PC-9 (cell line): ENCODE data around the gene HOXB9. TPM values are rescaled to one million over a fixed set of nuclear protein-coding genes. Genes with fewer than 3 reads are reported as not detected.

ENCODE experiments used
- BruUV-seq: library from RNA; stranded (reverse); fragments of 400-500 nt; replicated peaks from 2 replicates; lab custom pipeline; 2021; lab: Mats Ljungman, UMichigan
- CTCF ChIA-PET: fragments of 300-600 bp; sonication (Branson Sonifier 250); formaldehyde crosslinking; loops from one replicate; lab custom pipeline; 2022; ENCODE audit warnings: antibody characterized with exemption; lab: Charles Lee
- POLR2A ChIA-PET: fragments of 300-600 bp; sonication (Branson Sonifier 250); formaldehyde crosslinking; loops from one replicate; lab custom pipeline; 2022; ENCODE audit warnings: antibody characterized with exemption; ENCODE audit not compliant: unreplicated experiment; lab: Charles Lee
- DNase-seq, 2 experiments: peaks; one replicate each; pipeline versions ENCODE4 v3.0.0 to v3.0.0-alpha.2; 2015 to 2022; ENCODE audit warnings: mixed read lengths in 1 of 2
- H2AFZ ChIP-seq: fragments of 200-600 bp; sonication (generic); 2 replicates; pipeline ENCODE4 v1.8.1; 2017; ENCODE audit warnings: antibody characterized with exemption
- H3F3A ChIP-seq: fragments of 200-600 bp; sonication (generic); 2 replicates; pipeline ENCODE4 v1.8.1; 2017; ENCODE audit warnings: antibody characterized with exemption, mild to moderate bottlenecking, low read depth; ENCODE audit not compliant: insufficient read depth
- H3K27ac ChIP-seq: fragments of 200-600 bp; sonication (generic); 2 replicates; pipeline ENCODE4 v1.6.1; 2016; ENCODE audit warnings: mixed run types
- H3K27me3 ChIP-seq: fragments of 200-600 bp; sonication (generic); 2 replicates; pipeline ENCODE4 v1.6.1; 2016; ENCODE audit warnings: low read depth, mixed run types; ENCODE audit not compliant: insufficient read depth
- H3K36me3 ChIP-seq: fragments of 200-600 bp; sonication (generic); 2 replicates; pipeline ENCODE4 v1.6.1; 2016; ENCODE audit warnings: low read depth, mixed run types
- H3K4me1 ChIP-seq: fragments of 200-600 bp; sonication (generic); replicated peaks from 2 replicates; pipeline ENCODE4 v1.6.1; 2016; ENCODE audit warnings: mixed run types; ENCODE audit not compliant: insufficient read depth
- H3K4me2 ChIP-seq: fragments of 200-600 bp; sonication (generic); 2 replicates; pipeline ENCODE4 v1.6.1; 2017; ENCODE audit warnings: mixed run types
- H3K4me3 ChIP-seq: fragments of 200-600 bp; sonication (generic); 2 replicates; pipeline ENCODE4 v1.6.1; 2016; ENCODE audit warnings: mixed run types
- H3K79me2 ChIP-seq: fragments of 200-600 bp; sonication (generic); 2 replicates; pipeline ENCODE4 v1.6.1; 2017; ENCODE audit warnings: low read depth, mixed run types
- H3K9me2 ChIP-seq: fragments of 200-600 bp; sonication (generic); 2 replicates; pipeline ENCODE4 v1.8.1; 2017; ENCODE audit warnings: mild to moderate bottlenecking; ENCODE audit not compliant: insufficient read depth
- H3K9me3 ChIP-seq: fragments of 200-600 bp; sonication (generic); 2 replicates; pipeline ENCODE4 v1.8.1; 2016; ENCODE audit warnings: low read depth; ENCODE audit not compliant: insufficient read depth
- H4K20me1 ChIP-seq: fragments of 200-600 bp; sonication (generic); 2 replicates; pipeline ENCODE4 v1.8.1; 2017; ENCODE audit not compliant: insufficient read depth
- EZH2 ChIP-seq: fragments of 200-600 bp; sonication (generic); IDR thresholded peaks from 2 replicates; pipeline ENCODE4 v1.8.0; 2017; ENCODE audit warnings: antibody characterized with exemption, low read depth
- intact Hi-C: fragments of 100-400 bp; cut with micrococcal nuclease; formaldehyde crosslinking; loops from one replicate; pipeline ENCODE4 v1.10.0; 2022; ENCODE audit not compliant: unreplicated experiment
- total RNA-seq: library from RNA; stranded (reverse); gene quantifications from 2 replicates; pipeline ENCODE4 v1.2.3, GENCODE V29; 2021
- TF ChIP-seq, protein P1 (sequence below): fragments of 200-600 bp; sonication (generic); conservative IDR thresholded peaks from 2 replicates; pipeline ENCODE4 v1.6.1; 2017; ENCODE audit warnings: mixed run types, antibody characterized with exemption, mild to moderate bottlenecking, moderate library complexity

The HOXB9 gene
- total RNA-seq, 1 experiment from 2014 or later: 0.70 TPM

DNA sequence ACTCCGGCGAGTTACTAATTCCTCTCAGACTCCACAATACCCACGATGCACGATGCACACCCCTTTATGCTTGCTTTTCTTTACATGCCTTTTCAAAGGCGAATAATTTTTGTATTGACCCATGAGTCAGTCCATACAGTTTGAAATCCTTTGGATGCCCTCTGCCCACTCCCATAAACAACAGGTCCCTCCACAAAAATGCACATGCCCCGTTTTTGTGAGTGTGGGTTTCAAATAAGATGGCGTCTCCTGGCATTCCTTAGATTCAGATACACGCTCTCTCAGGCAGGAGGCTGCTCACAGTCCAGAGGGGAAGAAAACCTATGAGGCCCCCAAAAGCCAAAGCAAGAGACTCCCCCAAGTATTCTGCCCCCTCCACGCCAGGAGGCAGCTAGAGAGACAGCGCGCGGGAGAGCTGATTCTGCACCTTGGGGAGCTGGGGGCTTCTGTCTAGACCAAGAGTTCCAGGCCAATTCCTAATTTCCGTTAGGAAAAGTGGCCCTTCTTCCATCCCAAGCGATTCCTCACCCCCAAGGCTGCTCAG is 19.6 kb upstream of the HOXB9 start:
- H3K27me3 ChIP-seq: peaks cover 71% of the 10 kb centered on the region
- POLR2A ChIA-PET: no interaction called here
- DNase-seq: no peak

DNA sequence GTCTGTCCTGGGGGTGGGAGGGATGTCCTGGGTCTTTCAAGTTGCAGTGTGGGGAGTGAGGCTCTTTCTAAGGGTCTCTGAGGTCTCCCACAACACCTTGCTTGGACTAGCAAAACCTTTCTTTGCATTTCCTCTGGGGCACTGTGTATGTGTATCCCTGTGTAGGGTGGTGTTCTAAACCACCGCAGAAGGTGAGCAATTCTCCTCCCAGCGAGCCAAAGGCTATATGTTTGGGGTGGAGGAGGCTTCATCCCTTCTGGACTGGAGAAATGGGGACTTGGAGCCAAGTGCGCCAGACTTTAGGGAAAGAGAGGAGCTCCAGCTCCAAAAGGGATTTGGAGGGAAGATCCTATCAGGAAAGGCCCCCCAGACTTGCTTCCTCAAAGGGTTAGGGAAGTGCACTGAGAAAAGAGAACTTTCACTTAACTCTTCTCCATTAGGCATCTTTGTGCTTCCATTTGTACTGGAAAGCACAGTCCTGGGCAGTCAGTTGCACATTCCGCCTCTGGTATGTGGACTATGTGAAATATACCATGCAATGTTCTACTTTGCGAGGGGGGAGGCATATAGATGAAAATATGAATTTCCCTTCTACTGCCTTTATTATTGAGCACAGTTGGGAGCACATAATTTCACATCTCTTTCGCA is 18.9 kb upstream of the HOXB9 start:
- no peaks in the 10 kb centered on the region for H3K4me1 ChIP-seq
- no peak overlapping the region for H3K4me3 ChIP-seq
- no peak for TF ChIP-seq EZH2
- TF ChIP-seq, protein P1, sequence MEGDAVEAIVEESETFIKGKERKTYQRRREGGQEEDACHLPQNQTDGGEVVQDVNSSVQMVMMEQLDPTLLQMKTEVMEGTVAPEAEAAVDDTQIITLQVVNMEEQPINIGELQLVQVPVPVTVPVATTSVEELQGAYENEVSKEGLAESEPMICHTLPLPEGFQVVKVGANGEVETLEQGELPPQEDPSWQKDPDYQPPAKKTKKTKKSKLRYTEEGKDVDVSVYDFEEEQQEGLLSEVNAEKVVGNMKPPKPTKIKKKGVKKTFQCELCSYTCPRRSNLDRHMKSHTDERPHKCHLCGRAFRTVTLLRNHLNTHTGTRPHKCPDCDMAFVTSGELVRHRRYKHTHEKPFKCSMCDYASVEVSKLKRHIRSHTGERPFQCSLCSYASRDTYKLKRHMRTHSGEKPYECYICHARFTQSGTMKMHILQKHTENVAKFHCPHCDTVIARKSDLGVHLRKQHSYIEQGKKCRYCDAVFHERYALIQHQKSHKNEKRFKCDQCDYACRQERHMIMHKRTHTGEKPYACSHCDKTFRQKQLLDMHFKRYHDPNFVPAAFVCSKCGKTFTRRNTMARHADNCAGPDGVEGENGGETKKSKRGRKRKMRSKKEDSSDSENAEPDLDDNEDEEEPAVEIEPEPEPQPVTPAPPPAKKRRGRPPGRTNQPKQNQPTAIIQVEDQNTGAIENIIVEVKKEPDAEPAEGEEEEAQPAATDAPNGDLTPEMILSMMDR: no peak
- H3K9me3 ChIP-seq: no peaks in the 10 kb centered on the region
- intact Hi-C loops: no loop called here
- DNase-seq: no peak
- no TSS peak for BruUV-seq
- H2AFZ ChIP-seq: no peak overlapping the region
- CTCF ChIA-PET: no interaction called here
- peaks cover 78% of the 10 kb centered on the region for H3K27me3 ChIP-seq
- H3F3A ChIP-seq: no peaks in the 10 kb centered on the region
- no peaks in the 10 kb centered on the region for H3K9me2 ChIP-seq
- H3K36me3 ChIP-seq: no peaks in the 10 kb centered on the region
- no peak overlapping the region for H3K4me2 ChIP-seq
- no peak overlapping the region for H3K27ac ChIP-seq
- POLR2A ChIA-PET: no interaction called here
- no peaks in the 10 kb centered on the region for H4K20me1 ChIP-seq
- H3K79me2 ChIP-seq: no peaks in the 10 kb centered on the region

More for the DNA sequence above, 19.6 kb upstream of the HOXB9 start:
- no peaks in the 10 kb centered on the region for H3K36me3 ChIP-seq
- H2AFZ ChIP-seq: no peak overlapping the region
- H3K9me3 ChIP-seq: no peaks in the 10 kb centered on the region
- no TSS peak for BruUV-seq
- H3K4me1 ChIP-seq: no peaks in the 10 kb centered on the region
- H3K9me2 ChIP-seq: no peaks in the 10 kb centered on the region
- CTCF ChIA-PET: no interaction called here
- H3K27ac ChIP-seq: no peak overlapping the region
- H3K4me2 ChIP-seq: no peak overlapping the region
- TF ChIP-seq, protein P1: no peak
- TF ChIP-seq EZH2: no peak
- no peaks in the 10 kb centered on the region for H4K20me1 ChIP-seq
- H3K4me3 ChIP-seq: no peak overlapping the region
- H3K79me2 ChIP-seq: no peaks in the 10 kb centered on the region
- no peaks in the 10 kb centered on the region for H3F3A ChIP-seq
- intact Hi-C loops: no loop called here

DNA sequence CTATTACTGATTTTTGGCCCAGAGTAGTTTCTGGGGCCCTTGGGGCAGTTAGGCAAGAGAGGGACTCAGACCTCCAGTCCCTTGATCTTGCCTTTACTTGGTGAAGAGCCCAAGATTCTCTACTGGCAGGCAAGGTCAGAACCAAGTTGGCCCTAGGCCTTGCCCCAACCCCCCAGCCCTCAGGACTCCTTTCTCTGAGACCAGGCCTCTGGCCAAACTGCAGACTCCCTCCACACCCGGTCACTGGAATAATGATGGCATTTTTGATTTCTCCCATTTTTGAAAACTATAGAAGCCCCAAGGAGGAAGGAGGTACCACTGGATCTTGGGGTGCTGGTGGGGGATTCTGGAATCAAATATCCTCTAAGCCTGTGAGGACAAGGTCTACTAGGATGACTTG is 18.0 kb upstream of the HOXB9 start:
- Histone ChIP-seq H3K9me2 (no peaks in the 10 kb centered on the region), H2AFZ (no peak overlapping the region), H3K4me2 (no peak overlapping the region), H3K79me2 (no peaks in the 10 kb centered on the region), H4K20me1 (no peaks in the 10 kb centered on the region), H3K36me3 (no peaks in the 10 kb centered on the region), H3F3A (no peaks in the 10 kb centered on the region), H3K4me1 (no peaks in the 10 kb centered on the region), H3K27me3 (peaks cover 82% of the 10 kb centered on the region), H3K4me3 (no peak overlapping the region), H3K9me3 (no peaks in the 10 kb centered on the region), H3K27ac (no peak overlapping the region)
- BruUV-seq: no TSS peak
- intact Hi-C loops: no loop called here
- ChIA-PET POLR2A (no interaction called here), CTCF (no interaction called here)
- TF ChIP-seq EZH2: no peak
- TF ChIP-seq, protein P1: no peak
- no peak for DNase-seq
